ENCODE measurements around the gene TDRKH.
"Not testable (repeated sequence)": the region's sequence is repeated elsewhere in the genome, so short reads cannot be mapped to it uniquely, and the experiment has no call there.

Gene TDRKH

GRCh38 chr1:151759241-151759640 is 31.1 kb downstream of the TDRKH start:
- TF ChIP-seq CTCF (IDR thresholded peaks at IDR 0.05; ENCODE audit: low read depth, low read length, missing control alignments), result no peak
- H3K4me3 ChIP-seq (ENCODE audit: low read depth, low read length), result no peak overlapping the region
- DNase-seq (ENCODE audit: low read depth), result no peak
- in situ Hi-C loops (cut with HindIII; ENCODE audit: low sequenced_read_pairs), result no loop called here

GRCh38 chr1:151756291-151756690 is 34.0 kb downstream of the TDRKH start:
- in situ Hi-C loops (cut with HindIII; ENCODE audit: low sequenced_read_pairs), result no loop called here
- TF ChIP-seq CTCF (IDR thresholded peaks at IDR 0.05; ENCODE audit: low read depth, low read length, missing control alignments), result no peak
- H3K4me3 ChIP-seq (ENCODE audit: low read depth, low read length), result no peak overlapping the region
- DNase-seq (ENCODE audit: low read depth), result no peak

- DNase-seq (ENCODE audit: low read depth), result no peak
- in situ Hi-C loops (cut with HindIII; ENCODE audit: low sequenced_read_pairs), result no loop called here
- no peak overlapping the region for H3K4me3 ChIP-seq (ENCODE audit: low read depth, low read length)
- no peak for TF ChIP-seq CTCF (IDR thresholded peaks at IDR 0.05; ENCODE audit: low read depth, low read length, missing control alignments)
Observed at GRCh38 chr1:151741516-151741915, 48.8 kb downstream of the TDRKH start.

- in situ Hi-C loops (cut with HindIII; ENCODE audit: low sequenced_read_pairs), result no loop called here
- H3K4me3 ChIP-seq (ENCODE audit: low read depth, low read length), result no peak overlapping the region
- no peak for DNase-seq (ENCODE audit: low read depth)
- no peak for TF ChIP-seq CTCF (IDR thresholded peaks at IDR 0.05; ENCODE audit: low read depth, low read length, missing control alignments)
Observed at GRCh38 chr1:151739590-151740355, 50.5 kb downstream of the TDRKH start.

- in situ Hi-C loops (cut with HindIII; ENCODE audit: low sequenced_read_pairs), result no loop called here
- no peak for TF ChIP-seq CTCF (IDR thresholded peaks at IDR 0.05; ENCODE audit: low read depth, low read length, missing control alignments)
- no peak overlapping the region for H3K4me3 ChIP-seq (ENCODE audit: low read depth, low read length)
- DNase-seq (ENCODE audit: low read depth), result no peak
Observed at GRCh38 chr1:151737479-151737878, 52.8 kb downstream of the TDRKH start.

- no peak for TF ChIP-seq CTCF (IDR thresholded peaks at IDR 0.05; ENCODE audit: low read depth, low read length, missing control alignments)
- in situ Hi-C loops (cut with HindIII; ENCODE audit: low sequenced_read_pairs), result no loop called here
- DNase-seq (ENCODE audit: low read depth), result no peak
- no peak overlapping the region for H3K4me3 ChIP-seq (ENCODE audit: low read depth, low read length)
Observed at GRCh38 chr1:151737026-151737425, 53.3 kb downstream of the TDRKH start.

- in situ Hi-C loops (cut with HindIII; ENCODE audit: low sequenced_read_pairs); H3K4me3 ChIP-seq (ENCODE audit: low read depth, low read length); DNase-seq (ENCODE audit: low read depth): not testable (repeated sequence)
Observed at GRCh38 chr1:151733995-151734394, 56.3 kb downstream of the TDRKH start.

Measured in astrocyte of the cerebellum (primary cell).